H1 (cell line): ENCODE measurements around the gene TGFB1. TPM values are rescaled to one million over a fixed set of nuclear protein-coding genes. Genes with fewer than 3 reads are reported as not detected.

Source experiments
- POLR2AphosphoS5 ChIP-seq: IDR thresholded peaks from 2 replicates; pipeline ENCODE4 v1.6.1; 2011; ENCODE audit warnings: low read depth, low read length
- polyA plus RNA-seq, 7 experiments: library from polyadenylated mRNA; depleted of rRNA in 3 of 7; stranded (reverse) in 5 of 7; unstranded in 2 of 7; fragments of >200 nt in 5 of 7; fragments of 200-250 nt in 2 of 7; gene quantifications; 1 replicate in 5 of 7; 2 replicates in 1 of 7; 4 replicates in 1 of 7; pipeline versions ENCODE4 v1.2.1 to v1.2.3, GENCODE V29; 2011 to 2013; ENCODE audit warnings: missing spikeins in 2 of 7, mixed read lengths in 2 of 7
- total RNA-seq: library from RNA; stranded (reverse); fragmentation: NEBNext Ultra II Directional; extraction: Animal tissue kit (Norgen Biotek cat#: 25700); gene quantifications from 2 replicates; pipeline ENCODE4 v1.2.1, GENCODE V29; 2021
- TF ChIP-seq, protein P1 (sequence below): fragments of 300-600 bp; sonication (generic); IDR thresholded peaks from 2 replicates; pipeline ENCODE4 v1.7.1; 2012; ENCODE audit warnings: low read length, moderate library complexity, mild to moderate bottlenecking, inconsistent platforms; ENCODE audit not compliant: insufficient replicate concordance

TGFB1 gene
- total and polyA plus RNA-seq, 2 of the 8 experiments (the other 6 are each of a cell fraction or from before 2014, with no cell fraction given) = 1.7 to 10.6 TPM

DNA sequence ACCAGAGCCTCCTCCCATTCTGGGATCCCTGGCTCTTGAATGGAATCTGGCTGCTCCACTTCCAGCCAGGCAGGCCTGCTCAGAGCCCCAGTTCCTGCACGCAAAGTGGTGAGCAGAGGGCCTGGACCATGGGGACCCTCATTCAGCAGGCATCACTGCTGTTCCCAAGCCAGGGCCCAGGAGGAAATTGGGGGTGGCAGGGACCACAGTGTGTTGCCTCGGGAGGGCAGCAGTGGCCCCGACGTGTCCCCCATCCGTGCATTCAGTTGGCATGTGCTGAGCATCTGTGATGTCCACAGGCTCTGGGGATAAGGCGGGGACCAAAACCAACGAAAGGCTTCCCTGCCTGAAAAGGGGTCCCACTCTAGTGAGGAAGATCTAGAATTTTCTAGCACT is 32.5 kb downstream of the TGFB1 start (continued):
- TF ChIP-seq, protein P1, sequence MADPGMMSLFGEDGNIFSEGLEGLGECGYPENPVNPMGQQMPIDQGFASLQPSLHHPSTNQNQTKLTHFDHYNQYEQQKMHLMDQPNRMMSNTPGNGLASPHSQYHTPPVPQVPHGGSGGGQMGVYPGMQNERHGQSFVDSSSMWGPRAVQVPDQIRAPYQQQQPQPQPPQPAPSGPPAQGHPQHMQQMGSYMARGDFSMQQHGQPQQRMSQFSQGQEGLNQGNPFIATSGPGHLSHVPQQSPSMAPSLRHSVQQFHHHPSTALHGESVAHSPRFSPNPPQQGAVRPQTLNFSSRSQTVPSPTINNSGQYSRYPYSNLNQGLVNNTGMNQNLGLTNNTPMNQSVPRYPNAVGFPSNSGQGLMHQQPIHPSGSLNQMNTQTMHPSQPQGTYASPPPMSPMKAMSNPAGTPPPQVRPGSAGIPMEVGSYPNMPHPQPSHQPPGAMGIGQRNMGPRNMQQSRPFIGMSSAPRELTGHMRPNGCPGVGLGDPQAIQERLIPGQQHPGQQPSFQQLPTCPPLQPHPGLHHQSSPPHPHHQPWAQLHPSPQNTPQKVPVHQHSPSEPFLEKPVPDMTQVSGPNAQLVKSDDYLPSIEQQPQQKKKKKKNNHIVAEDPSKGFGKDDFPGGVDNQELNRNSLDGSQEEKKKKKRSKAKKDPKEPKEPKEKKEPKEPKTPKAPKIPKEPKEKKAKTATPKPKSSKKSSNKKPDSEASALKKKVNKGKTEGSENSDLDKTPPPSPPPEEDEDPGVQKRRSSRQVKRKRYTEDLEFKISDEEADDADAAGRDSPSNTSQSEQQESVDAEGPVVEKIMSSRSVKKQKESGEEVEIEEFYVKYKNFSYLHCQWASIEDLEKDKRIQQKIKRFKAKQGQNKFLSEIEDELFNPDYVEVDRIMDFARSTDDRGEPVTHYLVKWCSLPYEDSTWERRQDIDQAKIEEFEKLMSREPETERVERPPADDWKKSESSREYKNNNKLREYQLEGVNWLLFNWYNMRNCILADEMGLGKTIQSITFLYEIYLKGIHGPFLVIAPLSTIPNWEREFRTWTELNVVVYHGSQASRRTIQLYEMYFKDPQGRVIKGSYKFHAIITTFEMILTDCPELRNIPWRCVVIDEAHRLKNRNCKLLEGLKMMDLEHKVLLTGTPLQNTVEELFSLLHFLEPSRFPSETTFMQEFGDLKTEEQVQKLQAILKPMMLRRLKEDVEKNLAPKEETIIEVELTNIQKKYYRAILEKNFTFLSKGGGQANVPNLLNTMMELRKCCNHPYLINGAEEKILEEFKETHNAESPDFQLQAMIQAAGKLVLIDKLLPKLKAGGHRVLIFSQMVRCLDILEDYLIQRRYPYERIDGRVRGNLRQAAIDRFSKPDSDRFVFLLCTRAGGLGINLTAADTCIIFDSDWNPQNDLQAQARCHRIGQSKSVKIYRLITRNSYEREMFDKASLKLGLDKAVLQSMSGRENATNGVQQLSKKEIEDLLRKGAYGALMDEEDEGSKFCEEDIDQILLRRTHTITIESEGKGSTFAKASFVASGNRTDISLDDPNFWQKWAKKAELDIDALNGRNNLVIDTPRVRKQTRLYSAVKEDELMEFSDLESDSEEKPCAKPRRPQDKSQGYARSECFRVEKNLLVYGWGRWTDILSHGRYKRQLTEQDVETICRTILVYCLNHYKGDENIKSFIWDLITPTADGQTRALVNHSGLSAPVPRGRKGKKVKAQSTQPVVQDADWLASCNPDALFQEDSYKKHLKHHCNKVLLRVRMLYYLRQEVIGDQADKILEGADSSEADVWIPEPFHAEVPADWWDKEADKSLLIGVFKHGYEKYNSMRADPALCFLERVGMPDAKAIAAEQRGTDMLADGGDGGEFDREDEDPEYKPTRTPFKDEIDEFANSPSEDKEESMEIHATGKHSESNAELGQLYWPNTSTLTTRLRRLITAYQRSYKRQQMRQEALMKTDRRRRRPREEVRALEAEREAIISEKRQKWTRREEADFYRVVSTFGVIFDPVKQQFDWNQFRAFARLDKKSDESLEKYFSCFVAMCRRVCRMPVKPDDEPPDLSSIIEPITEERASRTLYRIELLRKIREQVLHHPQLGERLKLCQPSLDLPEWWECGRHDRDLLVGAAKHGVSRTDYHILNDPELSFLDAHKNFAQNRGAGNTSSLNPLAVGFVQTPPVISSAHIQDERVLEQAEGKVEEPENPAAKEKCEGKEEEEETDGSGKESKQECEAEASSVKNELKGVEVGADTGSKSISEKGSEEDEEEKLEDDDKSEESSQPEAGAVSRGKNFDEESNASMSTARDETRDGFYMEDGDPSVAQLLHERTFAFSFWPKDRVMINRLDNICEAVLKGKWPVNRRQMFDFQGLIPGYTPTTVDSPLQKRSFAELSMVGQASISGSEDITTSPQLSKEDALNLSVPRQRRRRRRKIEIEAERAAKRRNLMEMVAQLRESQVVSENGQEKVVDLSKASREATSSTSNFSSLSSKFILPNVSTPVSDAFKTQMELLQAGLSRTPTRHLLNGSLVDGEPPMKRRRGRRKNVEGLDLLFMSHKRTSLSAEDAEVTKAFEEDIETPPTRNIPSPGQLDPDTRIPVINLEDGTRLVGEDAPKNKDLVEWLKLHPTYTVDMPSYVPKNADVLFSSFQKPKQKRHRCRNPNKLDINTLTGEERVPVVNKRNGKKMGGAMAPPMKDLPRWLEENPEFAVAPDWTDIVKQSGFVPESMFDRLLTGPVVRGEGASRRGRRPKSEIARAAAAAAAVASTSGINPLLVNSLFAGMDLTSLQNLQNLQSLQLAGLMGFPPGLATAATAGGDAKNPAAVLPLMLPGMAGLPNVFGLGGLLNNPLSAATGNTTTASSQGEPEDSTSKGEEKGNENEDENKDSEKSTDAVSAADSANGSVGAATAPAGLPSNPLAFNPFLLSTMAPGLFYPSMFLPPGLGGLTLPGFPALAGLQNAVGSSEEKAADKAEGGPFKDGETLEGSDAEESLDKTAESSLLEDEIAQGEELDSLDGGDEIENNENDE = no peak
- no peak for TF ChIP-seq POLR2AphosphoS5
